DLD1 (cell line): ENCODE results near the gene HPSE2.
"Not testable (repeated sequence)": the region's sequence is repeated elsewhere in the genome, so short reads cannot be mapped to it uniquely, and the experiment has no call there.

ENCODE experiments used
- in situ Hi-C: cut with HindIII; loops from 2 replicates; pipeline ENCODE4 v1.10.0; 2017; ENCODE audit warnings: low sequenced_read_pairs

The HPSE2 gene

DNA sequence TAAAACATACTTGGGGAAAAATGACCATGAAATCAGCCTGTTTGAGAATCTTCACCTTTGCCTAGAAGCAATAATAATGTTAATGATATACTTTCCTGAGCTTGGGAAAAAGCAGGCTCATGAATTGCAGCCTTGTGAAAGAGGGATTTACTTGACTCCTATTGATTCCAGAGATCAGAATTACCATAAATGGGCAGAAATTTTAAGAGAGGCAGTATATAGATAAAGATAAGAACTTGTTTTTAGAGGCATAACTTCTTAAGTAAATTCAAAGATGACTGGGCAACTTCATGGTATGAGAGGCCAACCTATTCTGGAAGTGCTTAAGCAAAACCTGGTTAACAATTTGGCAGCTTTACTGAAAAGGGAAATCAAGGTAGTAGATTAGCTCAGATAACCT lies 225.4 kb downstream of the HPSE2 start:
- in situ Hi-C loops = no loop called here

DNA sequence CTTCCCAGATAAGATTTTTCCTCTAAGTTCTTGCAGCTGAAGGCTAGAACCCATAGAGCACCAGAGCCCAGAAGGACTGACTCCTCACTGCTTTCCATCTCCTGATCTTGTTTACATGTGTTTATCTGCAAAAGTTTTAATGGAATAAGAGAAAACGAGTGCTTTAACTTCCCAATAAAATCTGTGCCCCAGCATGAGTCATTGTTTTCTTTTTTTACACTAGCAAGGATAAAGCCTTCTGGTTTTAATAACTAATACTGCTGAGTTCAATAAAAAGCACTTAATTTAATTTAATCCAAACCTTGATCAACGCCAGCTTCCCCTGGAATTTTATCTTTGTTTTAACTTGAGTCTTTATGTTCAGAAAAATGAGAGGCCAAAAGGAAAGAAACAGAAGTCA lies 227.6 kb downstream of the HPSE2 start:
- in situ Hi-C loops = no loop called here

DNA sequence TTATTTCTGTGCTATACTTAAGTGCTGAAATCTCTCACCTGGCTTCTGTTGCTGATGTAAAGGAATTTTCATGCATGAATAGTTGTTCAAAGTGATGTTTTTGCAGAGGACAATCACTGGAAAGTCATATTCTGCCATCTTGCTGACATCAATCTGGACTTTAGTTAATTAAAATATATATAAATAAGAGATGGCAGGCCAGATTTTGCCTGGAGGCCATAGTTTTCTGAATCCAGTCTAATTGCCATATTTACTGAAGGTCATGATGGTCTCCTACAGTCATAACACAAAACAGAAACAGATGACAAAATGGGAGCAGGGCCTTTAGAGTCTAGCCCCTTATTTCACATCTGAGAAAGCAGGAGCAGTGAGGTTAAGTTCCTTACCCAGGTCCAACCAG lies 228.2 kb downstream of the HPSE2 start:
- in situ Hi-C loops = no loop called here

DNA sequence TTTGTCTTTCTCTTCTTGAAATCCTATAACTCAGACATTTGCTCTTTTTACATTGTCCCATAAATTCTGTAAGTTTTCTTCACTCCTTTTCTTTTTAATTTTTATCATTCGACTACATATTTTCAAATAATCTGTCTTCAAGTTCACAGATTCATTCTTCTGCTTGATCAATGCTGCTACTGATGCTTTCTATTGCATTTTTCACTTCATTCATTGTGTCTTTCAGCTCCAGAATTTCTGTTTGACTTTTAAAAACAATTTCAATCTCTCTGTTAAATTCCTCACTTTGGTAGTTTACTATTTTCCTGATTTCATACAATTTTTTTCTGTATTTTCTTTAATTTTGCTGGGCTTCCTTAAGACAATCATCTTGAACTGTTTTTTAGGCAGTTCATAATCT lies 230.4 kb downstream of the HPSE2 start:
- in situ Hi-C loops = no loop called here

DNA sequence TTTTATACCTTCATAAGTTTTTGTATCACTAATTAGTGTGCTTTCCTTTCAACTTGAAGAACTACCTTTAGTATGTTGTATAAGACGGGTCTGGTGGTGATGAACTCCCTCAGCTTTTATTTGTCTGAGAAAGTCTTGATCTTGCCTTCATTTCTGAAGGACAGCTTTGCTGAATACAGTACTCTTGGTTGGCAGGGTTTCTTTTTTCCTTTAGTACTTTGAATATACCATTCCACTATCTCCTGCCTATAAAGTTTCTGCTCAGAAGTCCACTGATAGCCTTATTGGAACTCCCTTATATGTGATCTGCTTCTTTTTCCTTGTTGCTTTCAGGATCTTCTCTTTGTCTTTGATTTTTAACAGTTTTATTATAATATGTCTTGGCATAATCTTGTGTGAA lies 230.9 kb downstream of the HPSE2 start:
- in situ Hi-C loops = no loop called here

DNA sequence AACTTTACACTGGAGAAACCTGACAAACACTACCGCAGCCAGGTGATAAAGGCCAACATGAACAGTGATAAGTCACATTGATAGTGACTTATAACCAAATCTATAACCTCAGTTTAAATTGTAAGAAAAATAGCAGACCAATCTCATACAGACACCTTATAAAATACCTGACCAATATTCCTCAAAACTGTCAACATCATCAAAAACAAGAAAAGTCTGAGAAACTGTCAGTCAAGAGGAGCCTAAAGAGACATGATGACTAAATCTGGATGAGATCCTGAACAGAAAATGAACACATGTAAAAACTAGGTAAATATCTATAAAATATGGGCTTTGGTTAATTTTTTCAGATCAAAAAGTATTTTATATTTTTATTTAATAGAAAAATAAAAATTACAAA lies 233.3 kb downstream of the HPSE2 start:
- in situ Hi-C loops = no loop called here

DNA sequence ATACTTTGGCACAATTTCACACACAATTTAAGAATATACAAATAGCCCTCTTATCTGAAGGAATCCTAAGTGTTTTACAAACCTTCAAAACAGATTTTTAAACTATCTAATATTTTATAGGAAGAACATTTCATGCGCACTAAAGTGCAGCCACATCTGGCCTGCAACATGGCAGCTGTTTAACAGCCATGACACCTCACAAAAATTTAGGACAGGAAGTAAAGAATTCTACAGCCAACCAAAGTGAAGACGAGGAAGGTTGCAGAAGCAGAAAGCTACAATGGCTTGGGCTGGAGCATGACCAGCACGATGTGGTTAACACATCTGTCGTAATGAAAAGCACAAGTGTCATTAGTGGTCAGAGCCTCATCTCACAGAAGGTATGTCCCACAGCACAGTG lies 238.1 kb downstream of the HPSE2 start:
- in situ Hi-C loops = no loop called here

DNA sequence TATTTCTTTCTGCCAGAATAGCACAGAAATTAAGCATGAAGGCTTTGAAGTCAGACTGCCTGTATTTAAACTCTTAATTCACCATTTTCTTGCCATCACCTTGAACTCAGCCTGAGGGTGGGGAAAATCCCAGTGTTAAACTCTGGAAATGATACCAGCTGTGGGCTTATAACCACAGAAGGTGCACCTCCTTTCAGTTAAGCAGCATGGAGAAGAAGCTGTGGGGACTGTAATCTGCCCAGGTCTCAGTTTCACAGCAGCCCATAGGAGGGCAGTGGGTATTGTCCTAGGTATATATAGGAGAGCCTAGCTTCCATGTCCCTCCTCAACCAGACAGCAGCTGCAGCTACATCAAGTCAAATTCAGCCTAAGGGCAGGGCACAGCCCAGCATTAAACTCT lies 241.6 kb downstream of the HPSE2 start:
- in situ Hi-C loops = no loop called here

DNA sequence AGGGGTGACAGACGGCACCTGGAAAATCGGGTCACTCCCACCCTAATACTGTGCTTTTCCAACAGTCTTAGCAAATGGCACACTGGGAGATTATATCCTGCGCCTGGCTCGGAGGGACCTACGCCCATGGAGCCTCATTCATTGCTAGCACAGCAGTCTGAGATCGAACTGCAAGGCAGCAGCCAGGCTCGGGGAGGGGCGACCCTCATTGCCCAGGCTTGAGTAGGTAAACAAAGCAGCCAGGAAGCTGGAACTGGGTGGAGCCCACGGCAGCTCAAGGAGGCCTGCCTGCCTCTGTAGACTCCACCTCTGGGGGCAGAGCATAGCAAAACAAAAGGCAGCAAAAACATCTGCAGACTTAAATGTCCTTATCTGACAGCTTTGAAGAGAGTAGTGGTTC lies 251.9 kb downstream of the HPSE2 start:
- in situ Hi-C loops = not testable (repeated sequence)

DNA sequence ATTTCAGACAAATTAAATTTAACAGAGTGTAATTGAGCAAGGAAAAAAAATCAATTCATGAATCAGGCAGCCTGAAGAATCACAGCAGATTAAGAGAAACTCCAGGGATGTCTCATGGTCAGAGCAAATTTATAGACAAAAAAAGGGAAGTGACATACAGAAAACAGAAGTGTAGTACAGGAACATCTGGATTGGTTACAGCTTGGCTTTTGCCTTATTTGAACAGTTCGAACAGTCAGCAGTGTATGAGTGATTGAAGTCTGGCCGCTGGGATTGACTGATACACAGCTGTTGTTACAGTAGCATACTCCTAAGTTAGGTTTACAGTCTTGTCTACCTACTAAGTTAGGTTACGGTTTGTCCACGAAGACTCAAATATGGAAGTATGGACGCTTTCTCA lies 255.3 kb downstream of the HPSE2 start:
- in situ Hi-C loops = no loop called here

DNA sequence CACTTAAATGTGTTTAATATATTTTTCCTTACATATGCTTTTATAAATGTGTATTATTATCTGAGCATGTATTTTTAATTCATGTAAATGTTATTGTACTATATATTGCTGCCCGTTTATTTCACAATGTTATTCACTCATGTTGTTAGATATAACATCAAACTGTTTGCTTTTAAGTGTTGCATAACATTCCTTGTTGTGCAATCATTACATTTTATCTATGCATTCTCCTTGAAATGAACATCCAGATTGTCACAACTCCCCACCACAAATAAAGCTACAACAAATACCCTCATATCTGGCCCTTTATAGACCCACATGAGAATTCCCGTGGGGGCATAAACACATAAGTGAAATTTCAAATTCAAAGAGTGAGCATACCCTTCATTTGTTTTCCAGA lies 264.2 kb downstream of the HPSE2 start:
- in situ Hi-C loops = no loop called here

DNA sequence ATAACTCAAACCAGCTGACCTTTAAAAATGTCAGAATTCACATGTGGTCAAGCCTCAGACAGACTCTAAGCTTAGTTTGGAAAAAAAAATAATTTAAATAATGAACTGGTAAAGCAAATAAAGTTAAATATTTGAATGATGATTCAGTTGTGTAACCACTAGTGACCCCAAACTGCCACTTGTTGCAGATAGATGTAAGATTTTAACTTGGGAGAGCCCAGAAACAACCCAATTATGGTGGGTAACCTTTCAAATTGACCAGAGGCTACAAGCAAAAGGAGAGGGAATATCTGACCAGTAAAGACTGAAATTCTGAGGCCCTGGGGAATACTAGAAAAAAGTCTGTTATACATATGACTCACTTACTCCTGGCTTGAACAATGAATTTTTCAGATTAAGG lies 268.1 kb downstream of the HPSE2 start:
- in situ Hi-C loops = no loop called here

DNA sequence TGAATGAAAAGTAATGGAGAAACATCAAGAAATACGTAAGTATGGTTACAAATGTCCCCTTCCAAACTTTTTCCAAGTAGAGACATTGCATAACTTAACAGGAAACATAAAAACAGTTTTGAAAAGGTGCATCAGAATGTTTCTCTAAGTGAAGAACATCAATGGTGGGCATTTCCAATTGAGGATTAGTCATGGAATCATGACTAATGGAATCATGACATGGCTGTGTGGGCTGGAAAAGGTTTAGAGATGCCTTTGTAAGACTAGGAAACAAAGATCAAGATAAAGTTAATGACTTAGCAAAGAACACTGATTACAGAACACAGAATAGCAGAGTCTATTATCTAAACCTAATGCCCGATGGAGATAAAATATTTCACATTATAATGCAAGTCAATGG lies 272.0 kb downstream of the HPSE2 start:
- in situ Hi-C loops = no loop called here

DNA sequence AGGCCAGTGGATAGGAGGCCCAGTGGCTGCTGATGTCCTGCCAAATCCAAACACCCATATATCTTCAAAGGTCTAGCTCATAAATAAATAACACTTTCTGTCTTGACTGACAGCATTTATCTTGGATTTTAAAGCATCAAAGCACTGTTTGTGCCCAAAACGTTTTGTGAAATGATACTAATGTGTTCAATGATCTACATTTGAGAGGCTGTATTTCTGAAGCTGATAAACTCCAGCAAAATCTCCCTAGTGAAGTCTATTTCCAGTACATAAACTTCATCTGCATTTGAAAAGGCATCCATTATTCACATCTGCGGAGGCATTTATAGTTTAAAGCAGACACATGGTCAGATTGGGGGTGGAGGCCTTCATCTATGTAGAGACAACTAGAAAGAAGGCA lies 276.3 kb downstream of the HPSE2 start:
- in situ Hi-C loops = no loop called here

DNA sequence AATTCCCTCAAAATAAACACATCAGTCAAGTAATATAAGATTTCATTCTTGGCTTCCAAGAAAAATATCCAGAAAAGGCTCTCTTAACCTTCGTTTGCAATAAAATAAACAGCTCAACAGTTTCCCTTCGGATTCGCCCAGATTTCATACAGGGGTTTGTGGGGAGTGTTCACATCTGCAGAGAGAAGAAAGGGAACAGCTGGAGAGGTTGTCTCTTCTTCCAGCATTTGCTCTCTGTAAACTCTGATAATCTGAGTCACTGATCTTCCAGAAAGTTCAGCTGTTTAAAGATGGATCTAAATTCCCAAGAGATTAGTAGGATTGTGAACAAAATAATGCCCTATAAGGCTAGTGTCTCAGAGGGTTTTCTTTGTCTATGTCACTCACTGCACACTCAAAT lies 277.9 kb downstream of the HPSE2 start:
- in situ Hi-C loops = no loop called here

DNA sequence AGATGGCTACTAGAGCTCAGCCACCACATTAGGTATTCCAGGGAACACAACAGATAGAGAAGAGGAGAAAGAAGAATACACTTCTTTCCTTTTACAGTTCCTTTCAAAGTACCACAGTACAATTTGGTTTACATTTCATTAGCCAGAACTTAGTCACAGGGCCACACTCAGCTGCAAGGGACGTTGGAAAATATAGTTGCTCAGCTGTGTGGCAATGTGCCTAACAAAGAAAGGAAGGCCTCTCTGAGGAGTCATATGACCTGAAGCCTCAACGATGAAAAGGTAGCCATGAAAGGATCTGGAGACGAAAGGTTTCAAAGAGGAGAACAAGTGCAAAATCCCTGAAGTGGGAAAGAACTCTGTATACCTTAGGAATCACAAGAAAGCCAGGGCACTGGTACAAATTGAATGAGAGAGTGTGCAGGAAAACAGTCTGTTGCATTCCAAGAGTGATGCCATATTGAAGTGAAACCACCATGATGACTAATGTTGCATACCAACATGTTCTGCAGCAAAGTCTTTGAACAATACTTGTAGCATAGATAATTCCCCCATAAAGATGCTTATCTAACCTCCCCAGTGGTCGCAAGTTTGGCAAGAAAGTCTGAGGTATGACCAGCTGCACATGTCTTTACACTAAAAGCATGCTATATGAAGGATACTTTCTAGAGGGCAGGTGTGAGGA lies 278.9 kb downstream of the HPSE2 start:
- in situ Hi-C loops = no loop called here

DNA sequence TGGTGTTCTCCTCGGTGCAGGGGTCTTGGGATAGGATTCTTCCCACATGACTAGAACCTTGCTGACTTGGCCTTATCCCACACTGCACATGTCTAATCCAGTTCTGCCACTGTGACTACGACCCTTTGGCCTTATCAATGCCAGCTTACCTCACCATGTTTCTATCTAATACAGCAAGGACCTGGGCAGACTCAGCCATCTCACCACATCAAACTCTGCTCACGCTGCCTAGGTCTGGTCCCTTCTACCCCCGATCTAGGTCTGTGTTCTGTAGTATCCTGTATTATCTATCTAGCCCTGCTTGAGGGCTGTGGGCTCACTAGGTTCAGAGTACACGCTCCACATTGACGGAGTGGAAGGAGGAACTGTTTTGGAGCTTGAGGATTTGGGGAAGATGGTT lies 282.4 kb downstream of the HPSE2 start:
- in situ Hi-C loops = no loop called here

DNA sequence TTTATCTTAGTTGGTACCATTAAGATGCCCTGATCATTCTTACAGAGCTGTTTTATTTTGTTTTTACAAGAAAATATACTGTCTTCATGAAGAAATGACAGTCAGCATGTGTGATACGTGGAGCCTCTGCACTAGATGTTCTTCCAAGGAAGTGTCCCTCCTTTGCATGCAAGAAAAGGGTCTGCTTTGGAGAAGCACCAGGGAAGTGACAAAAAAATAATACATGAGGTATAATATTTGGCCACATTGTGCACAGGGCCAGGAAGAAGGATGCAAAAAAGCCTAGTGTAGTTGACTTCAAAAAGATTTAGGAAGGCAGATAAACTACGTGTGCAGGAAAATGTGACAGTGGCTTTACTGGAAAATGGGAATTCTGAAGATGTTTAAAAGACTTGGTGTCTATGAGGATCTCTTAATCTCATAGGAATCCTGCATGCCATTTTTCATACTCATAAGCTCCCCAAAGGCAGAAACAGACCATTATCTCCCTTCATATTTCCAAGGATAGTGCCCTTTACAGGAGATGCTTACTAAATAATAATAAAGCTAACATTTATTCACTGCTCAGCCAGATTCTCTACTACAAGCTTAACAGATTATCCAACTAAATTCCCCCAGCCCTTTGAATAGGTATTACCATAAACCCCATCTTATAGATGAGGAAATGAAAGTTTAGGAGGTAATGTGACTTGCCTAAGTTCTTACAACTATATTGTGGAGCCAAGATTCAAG lies 284.2 kb downstream of the HPSE2 start:
- in situ Hi-C loops = no loop called here

DNA sequence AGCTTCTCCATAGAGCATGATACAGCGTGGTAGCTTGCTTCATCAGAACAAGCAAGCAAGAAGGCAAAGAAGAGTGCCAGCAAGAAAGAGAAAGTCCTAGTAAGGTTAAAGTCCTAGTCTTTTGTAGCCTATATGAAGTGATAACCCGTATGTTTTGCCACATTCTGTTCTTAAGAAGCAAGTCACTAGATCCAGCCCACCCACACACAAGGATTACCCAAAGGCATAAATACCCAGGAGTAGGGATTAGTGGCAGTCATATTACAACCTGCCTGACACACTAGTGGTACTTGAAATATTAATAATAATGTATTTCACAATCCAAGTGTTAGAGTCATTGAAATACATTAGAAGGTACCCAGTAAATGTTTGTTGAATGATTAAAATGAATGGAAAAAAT lies 285.5 kb downstream of the HPSE2 start:
- in situ Hi-C loops = no loop called here

DNA sequence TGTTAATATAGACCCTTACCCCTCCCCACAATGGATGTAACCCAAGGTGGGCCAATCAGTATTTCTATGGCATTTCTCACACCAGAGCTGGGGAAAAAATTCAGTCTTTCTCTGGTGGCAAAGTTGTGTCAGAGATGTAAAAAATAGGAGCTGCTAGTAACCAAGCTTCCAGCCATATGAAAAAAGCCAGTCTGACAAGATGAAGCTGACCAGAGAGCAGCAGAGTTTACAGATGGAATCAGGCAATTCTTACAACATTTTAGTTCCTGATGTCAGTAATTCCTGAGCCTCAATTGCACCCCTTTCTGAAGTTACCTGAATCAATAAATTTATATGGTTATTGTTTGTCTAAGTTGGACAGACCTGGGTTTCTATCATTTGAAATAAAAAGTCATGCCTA lies 286.3 kb downstream of the HPSE2 start:
- in situ Hi-C loops = no loop called here

DNA sequence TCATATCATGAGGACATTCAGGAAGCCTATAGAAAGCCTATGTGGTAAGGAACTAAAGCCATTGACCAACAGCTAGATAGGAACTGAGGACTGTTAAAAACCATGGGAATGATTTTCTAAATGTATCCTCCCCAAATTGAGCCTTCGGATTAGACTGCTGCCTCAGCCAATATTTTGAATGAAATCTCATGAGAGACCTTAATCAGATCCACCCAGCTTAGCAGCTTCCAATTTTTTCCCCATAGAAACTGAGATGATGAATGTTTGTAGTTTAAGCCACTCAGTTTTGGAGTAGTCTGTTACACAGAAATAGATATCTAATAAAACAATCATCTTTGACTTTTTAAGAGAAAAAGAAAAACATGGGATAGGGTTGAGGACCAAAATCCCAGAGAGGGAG lies 292.0 kb downstream of the HPSE2 start:
- in situ Hi-C loops = no loop called here

DNA sequence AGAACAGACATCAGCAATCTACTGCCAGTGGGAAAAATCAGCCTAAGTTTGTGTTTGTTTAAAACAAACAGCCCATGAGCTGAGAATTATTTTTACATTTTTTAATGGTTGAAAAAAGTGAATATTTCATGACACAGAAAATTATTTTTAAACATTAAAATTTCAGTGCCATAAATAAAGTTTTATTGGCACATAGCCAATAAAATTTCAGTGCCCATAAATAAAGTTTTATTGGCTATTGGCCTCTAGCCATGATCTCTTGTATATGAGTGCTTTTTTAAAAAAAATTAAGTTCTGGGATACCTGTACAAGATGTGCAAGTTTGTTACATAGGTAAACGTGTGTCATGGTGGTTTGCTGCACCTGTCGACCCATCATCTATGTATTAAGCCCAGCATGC lies 305.9 kb downstream of the HPSE2 start:
- in situ Hi-C loops = no loop called here

DNA sequence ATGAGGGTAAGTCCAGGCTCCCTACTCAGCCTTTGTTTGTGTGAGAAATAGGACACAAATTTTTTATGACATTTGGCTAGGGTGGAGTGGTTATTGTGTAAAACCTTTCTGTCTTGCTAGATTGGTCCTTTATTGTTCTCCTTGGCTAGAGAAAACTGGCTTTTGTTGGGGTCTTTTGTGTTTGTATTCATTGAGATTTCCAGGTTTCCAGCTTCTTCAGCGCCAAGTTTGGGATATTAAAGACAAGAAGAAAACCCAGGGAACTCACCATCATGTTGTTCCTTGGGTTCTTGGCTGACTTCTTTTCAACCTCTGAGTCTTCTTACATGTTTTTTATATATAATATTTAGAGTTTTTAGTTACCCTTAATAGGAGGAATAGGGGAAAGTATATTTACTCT lies 310.0 kb downstream of the HPSE2 start:
- in situ Hi-C loops = no loop called here
